Right lobe of liver (tissue), 6 donors: ENCODE data around the gene TOGARAM2. TPM values are rescaled to one million over a fixed set of nuclear protein-coding genes. Genes with fewer than 3 reads are reported as not detected.

Experiments used
- ATAC-seq, 4 donors: fragments of 200-7000 bp; cut with Tn5 transposase; one replicate each; pipeline ENCODE4 v1.9.1; 2020; ENCODE audit warnings: mild to moderate bottlenecking in 4 of 4, moderate library complexity in 4 of 4
- DNase-seq, 3 donors: peaks; one replicate each; pipeline ENCODE4 v3.0.0-alpha.2; 2020
- H3K27ac ChIP-seq, 3 donors: fragments of 200-600 bp; one replicate each; pipeline ENCODE4 v1.8.0; 2022
- H3K27me3 ChIP-seq, 2 donors: fragments of 200-600 bp; one replicate each; pipeline ENCODE4 v1.8.0; 2022
- H3K36me3 ChIP-seq, 4 donors: fragments of 200-600 bp; sonication (generic) in 1 of 4; one replicate each; pipeline versions ENCODE4 v1.5.1 to v1.8.0; 2017 to 2022; ENCODE audit warnings: control low read depth in 1 of 4
- H3K4me1 ChIP-seq, 4 donors: fragments of 200-600 bp; sonication (generic) in 1 of 4; one replicate each; pipeline versions ENCODE4 v1.5.1 to v1.8.0; 2017 to 2022; ENCODE audit warnings: control low read depth in 1 of 4
- H3K4me3 ChIP-seq, 3 donors: fragments of 200-600 bp; one replicate each; pipeline ENCODE4 v1.8.0; 2022
- H3K9me3 ChIP-seq, 4 donors: fragments of 200-600 bp; sonication (generic) in 1 of 4; one replicate each; pipeline versions ENCODE4 v1.5.1 to v1.8.0; 2017 to 2022; ENCODE audit warnings: control low read depth in 1 of 4
- CTCF ChIP-seq, 4 donors: fragments of 200-600 bp in 3 of 4; fragments of 450-650 bp in 1 of 4; IDR thresholded peaks; one replicate each; pipeline versions ENCODE4 v1.5.1 to v1.8.0; 2016 to 2022; ENCODE audit warnings: antibody characterized with exemption in 4 of 4, mild to moderate bottlenecking in 2 of 4
- POLR2A ChIP-seq: fragments of 450-650 bp; IDR thresholded peaks from one replicate; pipeline ENCODE4 v1.6.1; 2017; ENCODE audit warnings: antibody characterized with exemption, mild to moderate bottlenecking
- WGBS: methylation state at CpG from one replicate; pipeline ENCODE4 v1.1.6; 2018; ENCODE audit warnings: low coverage, low lambda C conversion rate; ENCODE audit not compliant: insufficient coverage; ENCODE audit errors: missing lambda C conversion rate; 5-methylcytosine and 5-hydroxymethylcytosine counted together
- intact Hi-C, 2 donors: fragments of 100-400 bp; cut with DNase I; formaldehyde crosslinking; loops; one replicate each; pipeline versions ENCODE4 v1.11.2 to v1.14.1; 2022
- total RNA-seq, 6 experiments: library from RNA; depleted of rRNA in 2 of 6; stranded (reverse); fragments of >200 nt in 2 of 6; fragmentation: NEBNext Ultra II Directional in 3 of 6; extraction: Animal tissue kit (Norgen Biotek cat#: 25700) in 3 of 6; gene quantifications; one replicate each; pipeline versions ENCODE4 v1.1.0 to v1.2.4, GENCODE V29; 2016 to 2023
- donor health status: DM: no; HTN: yes; CAD: no.
- donor health status: DM: no; HTN: no; CAD: no.
- donor health status: DM: no; HTN: no; CAD: no.
- donor health status: DM: no; HTN: yes; CAD: no.
- donor health status: DM: no; HTN: yes; CAD: no.

Gene TOGARAM2
- total RNA-seq, 6 experiments from 2014 or later: 0.06 to 0.37 (median 0.14) TPM; not detected in 1

- Histone ChIP-seq H3K9me3 (no peaks in the 10 kb centered on the region), H3K27ac (no peak overlapping the region), H3K4me1 (no peaks in the 10 kb centered on the region), H3K27me3 (no peaks in the 10 kb centered on the region), H3K36me3 (no peaks in the 10 kb centered on the region), H3K4me3 (no peak overlapping the region)
- 30% methylated on average over 5 of the region's 19 CpGs for WGBS
- intact Hi-C loops: no loop called here
- DNase-seq: no peak
- ATAC-seq: peak; percentile 22 to 35 (median 26)
- TF ChIP-seq CTCF (IDR thresholded peaks at IDR 0.05) (no peak), POLR2A (no peak)
Observed at GRCh38 chr2:29011418-29012060, 30.4 kb downstream of the TOGARAM2 start.

GRCh38 chr2:29012211-29012681 is 31.1 kb downstream of the TOGARAM2 start:
- intact Hi-C loops: no loop called here
- no peaks in the 10 kb centered on the region for H3K27me3 ChIP-seq
- ATAC-seq (peak in 3 of 4 donors; percentile 3 to 36 (median 14)), DNase-seq (no peak)
- H3K4me3 ChIP-seq: no peak overlapping the region
- H3K27ac ChIP-seq: no peak overlapping the region
- no peaks in the 10 kb centered on the region for H3K36me3 ChIP-seq
- TF ChIP-seq CTCF (IDR thresholded peaks at IDR 0.05) (no peak), POLR2A (no peak)
- H3K4me1 ChIP-seq: no peaks in the 10 kb centered on the region
- no CpG with 5 or more reads among the region's 9 CpGs for WGBS
- no peaks in the 10 kb centered on the region for H3K9me3 ChIP-seq

- DNase-seq (no peak), ATAC-seq (no peak)
- intact Hi-C loops: no loop called here
- no peaks in the 10 kb centered on the region for H3K27me3 ChIP-seq
- H3K4me3 ChIP-seq: no peak overlapping the region
- H3K36me3 ChIP-seq: no peaks in the 10 kb centered on the region
- no peaks in the 10 kb centered on the region for H3K4me1 ChIP-seq
- 42% methylated on average over 5 of the region's 11 CpGs for whole genome bisulfite sequencing
- TF ChIP-seq POLR2A: no peak
- no peak for TF ChIP-seq CTCF (IDR thresholded peaks at IDR 0.05)
- no peak overlapping the region for H3K27ac ChIP-seq
- H3K9me3 ChIP-seq: no peaks in the 10 kb centered on the region
Observed at GRCh38 chr2:29013057-29013780, 32.1 kb downstream of the TOGARAM2 start.

- 42% methylated on average over 7 of the region's 8 CpGs for WGBS
- no peaks in the 10 kb centered on the region for H3K27me3 ChIP-seq
- TF ChIP-seq CTCF (IDR thresholded peaks at IDR 0.05) (no peak), POLR2A (no peak)
- no peaks in the 10 kb centered on the region for H3K9me3 ChIP-seq
- H3K4me1 ChIP-seq: no peaks in the 10 kb centered on the region
- H3K4me3 ChIP-seq: no peak overlapping the region
- no peaks in the 10 kb centered on the region for H3K36me3 ChIP-seq
- no peak overlapping the region for H3K27ac ChIP-seq
- DNase-seq (no peak), ATAC-seq (no peak)
- intact Hi-C loops: no loop called here
Observed at GRCh38 chr2:29014331-29014730, 33.2 kb downstream of the TOGARAM2 start.
